Stomach (tissue), 9 donors: ENCODE measurements around the gene SPIRE2. TPM values are rescaled to one million over a fixed set of nuclear protein-coding genes. Genes with fewer than 3 reads are reported as not detected.

Source experiments
- DNase-seq, 2 donors: peaks; one replicate each; pipeline versions ENCODE4 v3.0.0 to v3.0.0-alpha.2; 2013 to 2019
- H3K27ac ChIP-seq, 5 donors: fragments of 200-600 bp in 4 of 5; sonication (generic) in 4 of 5; one replicate each; pipeline ENCODE4 v1.5.1; 2013 to 2019; ENCODE audit warnings: mild to moderate bottlenecking in 1 of 5, moderate library complexity in 1 of 5
- H3K27me3 ChIP-seq, 3 donors: fragments of 200-600 bp; sonication (generic); one replicate each; pipeline ENCODE4 v1.5.1; 2017 to 2019; ENCODE audit warnings: mixed run types in 1 of 3
- H3K36me3 ChIP-seq, 4 donors: fragments of 200-600 bp; sonication (generic); 1 replicate in 3 of 4; 2 replicates in 1 of 4; pipeline ENCODE4 v1.5.1; 2016 to 2019
- H3K4me1 ChIP-seq, 4 donors: fragments of 200-600 bp; sonication (generic); one replicate each; pipeline ENCODE4 v1.5.1; 2016 to 2019
- H3K4me3 ChIP-seq, 4 donors: fragments of 200-600 bp; sonication (generic) in 3 of 4; one replicate each; pipeline ENCODE4 v1.5.1; 2016 to 2019; ENCODE audit warnings: mild to moderate bottlenecking in 1 of 4
- H3K9me3 ChIP-seq, 4 donors: fragments of 200-600 bp; sonication (generic); one replicate each; pipeline ENCODE4 v1.5.1; 2016 to 2019
- EP300 ChIP-seq: sonication (generic); formaldehyde crosslinking; IDR thresholded peaks from one replicate; pipeline ENCODE4 v1.6.1; 2017; ENCODE audit warnings: antibody characterized with exemption
- POLR2A ChIP-seq, 4 donors: fragments of 450-650 bp; IDR thresholded peaks; one replicate each; pipeline ENCODE4 v1.6.1; 2016; ENCODE audit warnings: antibody characterized with exemption in 4 of 4, control low read depth in 2 of 4, mild to moderate bottlenecking in 1 of 4, moderate library complexity in 1 of 4
- POLR2AphosphoS5 ChIP-seq, 3 donors: sonication (generic); formaldehyde crosslinking; IDR thresholded peaks; one replicate each; pipeline ENCODE4 v1.6.1; 2016; ENCODE audit warnings: antibody characterized with exemption in 3 of 3
- WGBS, 5 donors: extraction: QIAGEN DNeasy Blood & Tissue Kit in 3 of 5; methylation state at CpG; one replicate each; pipeline versions ENCODE4 v1.1.5 to v1.1.7; 2013 to 2018; 5-methylcytosine and 5-hydroxymethylcytosine counted together
- intact Hi-C: fragments of 100-400 bp; cut with DNase I; formaldehyde crosslinking; loops from one replicate; pipeline ENCODE4 v1.15.1; 2023; ENCODE audit warnings: low total_unique reads
- polyA plus RNA-seq, 3 donors: library from polyadenylated mRNA; stranded (reverse); fragments of 200-250 nt; gene quantifications; one replicate each; pipeline ENCODE4 v1.2.3, GENCODE V29; 2013
- total RNA-seq, 5 donors: library from RNA; depleted of rRNA; stranded (reverse); fragments of >200 nt; gene quantifications; one replicate each; pipeline versions ENCODE4 v1.1.0 to v1.2.3, GENCODE V29; 2014 to 2016
- TF ChIP-seq, protein P1 (sequence below), 7 experiments: fragments of 450-650 bp in 4 of 7; fragments of 200-600 bp in 3 of 7; sonication (generic) in 3 of 7; IDR thresholded peaks; one replicate each; pipeline ENCODE4 v1.5.1; 2016 to 2019; ENCODE audit warnings: antibody characterized with exemption in 7 of 7, control low read depth in 2 of 7, mild to moderate bottlenecking in 1 of 7
- donor health status: healthy with polysubstance abuse.
- donor health status: Bipolar disorder and iron deficiency.
- donor health status: healthy.

SPIRE2 gene
- total and polyA plus RNA-seq, 8 donors, result 3.9 to 230 (median 25.0) TPM

DNA sequence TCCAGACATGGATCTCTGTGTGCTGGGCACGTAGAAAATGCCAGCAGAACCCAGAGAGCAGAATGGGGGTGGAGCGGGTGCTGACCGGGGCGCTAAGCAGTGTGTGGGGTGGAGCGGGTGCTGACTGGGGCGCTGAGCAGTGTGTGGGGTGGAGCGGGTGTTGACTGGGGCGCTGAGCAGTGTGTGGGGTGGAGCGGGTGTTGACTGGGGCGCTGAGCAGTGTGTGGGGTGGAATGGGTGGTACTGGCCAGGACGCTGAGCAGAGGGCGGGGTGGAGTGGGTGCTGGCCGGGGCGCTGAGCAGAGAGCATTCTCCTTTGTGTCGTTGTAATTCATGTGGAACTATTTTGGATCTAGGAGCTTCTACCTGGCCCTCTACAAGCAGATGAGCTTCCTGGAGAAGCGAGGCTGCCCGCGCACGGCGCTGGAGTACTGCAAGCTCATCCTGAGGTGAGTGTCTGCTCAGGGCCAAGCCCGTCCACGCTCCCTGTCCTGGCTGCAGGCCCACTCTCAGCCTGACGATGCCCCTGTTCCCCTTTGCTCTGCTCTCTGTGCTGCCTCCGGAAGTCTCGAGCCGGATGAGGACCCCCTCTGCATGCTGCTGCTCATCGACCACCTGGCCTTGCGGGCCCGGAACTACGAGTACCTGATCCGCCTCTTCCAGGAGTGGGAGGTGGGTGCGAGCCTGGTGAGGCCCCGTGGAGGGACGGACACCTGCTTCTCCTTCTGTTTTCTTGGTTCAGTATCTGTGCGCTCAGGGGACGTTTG, 70.1 kb downstream of the SPIRE2 start:
- no peak overlapping the region for H3K4me3 ChIP-seq
- peaks cover 78 to 89% (median 88%) of the 10 kb centered on the region in 4 donors for H3K36me3 ChIP-seq
- TF ChIP-seq POLR2A (IDR thresholded peaks at IDR 0.05), result no peak
- TF ChIP-seq EP300, result no peak
- TF ChIP-seq, protein P1, sequence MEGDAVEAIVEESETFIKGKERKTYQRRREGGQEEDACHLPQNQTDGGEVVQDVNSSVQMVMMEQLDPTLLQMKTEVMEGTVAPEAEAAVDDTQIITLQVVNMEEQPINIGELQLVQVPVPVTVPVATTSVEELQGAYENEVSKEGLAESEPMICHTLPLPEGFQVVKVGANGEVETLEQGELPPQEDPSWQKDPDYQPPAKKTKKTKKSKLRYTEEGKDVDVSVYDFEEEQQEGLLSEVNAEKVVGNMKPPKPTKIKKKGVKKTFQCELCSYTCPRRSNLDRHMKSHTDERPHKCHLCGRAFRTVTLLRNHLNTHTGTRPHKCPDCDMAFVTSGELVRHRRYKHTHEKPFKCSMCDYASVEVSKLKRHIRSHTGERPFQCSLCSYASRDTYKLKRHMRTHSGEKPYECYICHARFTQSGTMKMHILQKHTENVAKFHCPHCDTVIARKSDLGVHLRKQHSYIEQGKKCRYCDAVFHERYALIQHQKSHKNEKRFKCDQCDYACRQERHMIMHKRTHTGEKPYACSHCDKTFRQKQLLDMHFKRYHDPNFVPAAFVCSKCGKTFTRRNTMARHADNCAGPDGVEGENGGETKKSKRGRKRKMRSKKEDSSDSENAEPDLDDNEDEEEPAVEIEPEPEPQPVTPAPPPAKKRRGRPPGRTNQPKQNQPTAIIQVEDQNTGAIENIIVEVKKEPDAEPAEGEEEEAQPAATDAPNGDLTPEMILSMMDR (IDR thresholded peaks at IDR 0.05), result no peak
- no peak for TF ChIP-seq POLR2AphosphoS5 (IDR thresholded peaks at IDR 0.05)
- H3K9me3 ChIP-seq, result no peaks in the 10 kb centered on the region
- WGBS, 5 donors, result 80 to 95% (median 93%) methylated on average over 26 to 36 of the region's 36 CpGs
- no peaks in the 10 kb centered on the region for H3K27me3 ChIP-seq
- intact Hi-C loops, result no loop called here
- no peak overlapping the region for H3K27ac ChIP-seq
- DNase-seq, result no peak
- H3K4me1 ChIP-seq, result no peaks in the 10 kb centered on the region

DNA sequence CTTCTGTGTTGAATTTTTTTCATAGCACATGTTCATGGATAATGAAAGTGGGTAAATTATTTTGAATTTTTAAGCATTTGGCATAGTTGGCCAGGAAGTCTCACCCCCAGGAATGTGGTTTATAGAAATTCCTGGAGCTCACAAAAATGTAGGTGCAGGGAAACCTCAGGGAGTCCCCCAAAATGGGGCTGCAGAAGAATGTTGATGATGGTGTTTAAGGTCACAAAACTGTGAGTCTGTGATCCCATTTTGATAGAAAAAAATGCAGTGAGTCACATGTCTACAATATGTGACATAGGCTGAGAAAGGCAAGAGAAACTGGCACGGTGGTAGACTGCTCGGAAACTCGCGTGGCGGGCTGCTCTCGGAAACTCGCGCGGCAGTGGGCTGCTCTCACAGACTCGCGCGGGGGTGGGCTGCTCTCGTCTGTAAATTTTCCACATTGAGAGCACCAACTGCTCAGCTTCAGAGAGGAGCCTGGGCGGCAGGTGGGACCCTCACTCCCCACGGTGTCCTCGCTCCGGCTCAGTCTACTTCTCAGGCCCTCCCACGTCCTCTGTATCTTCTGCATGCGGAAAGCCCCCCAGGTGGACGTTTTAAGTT, 71.7 kb downstream of the SPIRE2 start:
- DNase-seq, result no peak
- TF ChIP-seq POLR2A (IDR thresholded peaks at IDR 0.05) (no peak), POLR2AphosphoS5 (IDR thresholded peaks at IDR 0.05) (no peak), EP300 (no peak)
- TF ChIP-seq, protein P1 (IDR thresholded peaks at IDR 0.05), result no peak
- H3K27me3 ChIP-seq, result no peaks in the 10 kb centered on the region
- H3K4me3 ChIP-seq, result no peak overlapping the region
- WGBS, 5 donors, result 91 to 95% (median 93%) methylated on average over 20 of the region's 20 CpGs
- H3K36me3 ChIP-seq, result peaks cover 79 to 89% (median 88%) of the 10 kb centered on the region in 4 donors
- H3K4me1 ChIP-seq, result no peaks in the 10 kb centered on the region
- no peaks in the 10 kb centered on the region for H3K9me3 ChIP-seq
- H3K27ac ChIP-seq, result no peak overlapping the region
- intact Hi-C loops, result no loop called here

DNA sequence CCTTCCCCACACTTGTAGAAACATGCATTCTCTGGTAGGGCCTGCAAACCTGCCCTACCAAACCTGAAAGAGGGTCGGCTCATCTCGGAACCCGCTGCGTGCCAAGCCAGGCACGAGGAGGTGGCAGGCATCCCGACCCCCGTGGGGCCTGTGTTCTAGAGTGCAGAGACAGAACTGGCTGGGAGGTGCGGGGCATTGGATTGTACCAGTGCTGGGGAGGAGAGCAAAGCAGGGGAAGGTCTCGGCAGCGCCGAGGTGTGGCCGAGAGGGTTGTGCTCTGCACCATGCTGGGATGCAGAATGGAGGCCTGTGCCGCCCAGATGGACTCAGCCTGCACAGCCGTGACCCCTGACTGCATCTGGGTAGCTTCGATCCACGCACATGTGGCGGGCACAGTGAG, 72.6 kb downstream of the SPIRE2 start:
- intact Hi-C loops, result no loop called here
- no peak for TF ChIP-seq POLR2A (IDR thresholded peaks at IDR 0.05)
- WGBS, 5 donors, result 91 to 97% (median 97%) methylated on average over 8 to 17 of the region's 17 CpGs
- peaks cover 79 to 89% (median 88%) of the 10 kb centered on the region in 4 donors for H3K36me3 ChIP-seq
- no peaks in the 10 kb centered on the region for H3K4me1 ChIP-seq
- no peaks in the 10 kb centered on the region for H3K9me3 ChIP-seq
- H3K27ac ChIP-seq, result no peak overlapping the region
- H3K4me3 ChIP-seq, result no peak overlapping the region
- no peaks in the 10 kb centered on the region for H3K27me3 ChIP-seq
- no peak for DNase-seq

DNA sequence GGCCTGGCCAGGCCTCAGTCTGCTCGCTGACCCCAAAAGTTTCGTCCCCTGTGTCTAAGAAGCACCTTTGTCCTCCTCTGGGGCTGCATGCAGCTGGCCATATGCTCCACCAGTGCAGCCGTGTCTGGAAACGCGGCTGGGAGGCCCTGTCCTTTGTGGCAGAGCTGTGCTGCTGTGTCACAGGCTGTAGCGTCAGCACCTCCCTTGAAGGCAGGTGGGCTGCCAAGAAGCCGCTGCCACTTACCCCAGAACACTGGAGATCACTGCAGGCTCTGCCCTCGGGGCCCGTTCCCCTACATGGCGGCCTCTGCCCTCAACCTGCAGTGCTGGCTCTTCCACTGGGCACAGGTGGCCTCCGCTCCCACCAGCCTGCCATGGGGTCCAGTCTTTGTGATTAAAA, 74.7 kb downstream of the SPIRE2 start:
- no peak for DNase-seq
- 73 to 93% (median 91%) methylated on average over 5 to 11 of the region's 11 CpGs for WGBS, 5 donors
- Histone ChIP-seq H3K27ac (no peak overlapping the region), H3K27me3 (no peaks in the 10 kb centered on the region), H3K4me3 (no peak overlapping the region), H3K36me3 (peaks cover 72 to 88% (median 86%) of the 10 kb centered on the region in 4 donors), H3K9me3 (no peaks in the 10 kb centered on the region), H3K4me1 (no peaks in the 10 kb centered on the region)
- intact Hi-C loops, result no loop called here
- TF ChIP-seq POLR2AphosphoS5 (IDR thresholded peaks at IDR 0.05) (no peak), EP300 (no peak), POLR2A (IDR thresholded peaks at IDR 0.05) (no peak)
- TF ChIP-seq, protein P1 (IDR thresholded peaks at IDR 0.05), result no peak
